GM12892 (cell line): ENCODE measurements around the gene SAMD4A.

ENCODE experiments used
- POLR2A ChIP-seq: IDR thresholded peaks from 2 replicates; pipeline ENCODE4 v1.6.1; 2011; ENCODE audit warnings: low read depth, low read length, control low read depth
- POLR2AphosphoS5 ChIP-seq: IDR thresholded peaks from 2 replicates; pipeline ENCODE4 v1.6.1; 2011; ENCODE audit warnings: low read depth, low read length, control low read depth
- TAF1 ChIP-seq: IDR thresholded peaks from 2 replicates; pipeline ENCODE4 v1.6.1; 2011; ENCODE audit warnings: low read depth, mild to moderate bottlenecking, control low read depth, low read length, borderline replicate concordance

DNA sequence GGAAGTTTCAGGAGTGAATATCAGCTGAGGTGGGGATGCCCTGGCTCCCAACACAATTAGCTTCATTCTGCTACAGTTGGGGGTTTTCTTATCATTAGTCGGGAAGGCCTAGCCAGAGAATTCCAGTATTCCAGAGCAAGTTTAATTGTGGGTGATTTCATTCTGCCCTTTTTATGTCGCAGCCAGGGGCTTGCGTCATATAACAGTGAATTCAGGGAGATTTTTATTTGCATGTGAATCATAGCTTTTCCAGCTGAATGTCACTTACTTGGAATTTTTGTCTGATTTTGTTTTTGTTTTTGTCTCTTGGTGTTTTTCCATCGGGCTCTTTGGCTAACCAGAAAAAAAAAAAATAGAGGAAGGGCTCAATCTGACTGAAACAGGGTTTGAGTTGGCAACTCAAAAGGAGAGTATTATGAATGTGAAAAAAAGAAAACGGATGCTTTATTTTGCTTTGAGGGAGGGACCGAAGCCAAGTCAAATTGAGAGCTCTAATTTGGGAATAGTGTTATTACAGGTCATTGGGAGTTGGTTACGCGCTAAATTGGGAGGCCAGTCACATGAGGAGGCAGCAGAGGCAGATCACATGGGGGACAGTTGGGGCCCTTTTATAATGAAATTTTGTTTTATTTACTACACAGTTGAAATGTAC lies 119.4 kb downstream of the SAMD4A start:
- TF ChIP-seq POLR2AphosphoS5: no peak
- no peak for TF ChIP-seq POLR2A
- TF ChIP-seq TAF1: no peak
